Thyroid gland (tissue), 4 donors: ENCODE data around the gene VMP1.

ENCODE experiments used
- CTCF ChIP-seq, 6 experiments: fragments of 200-600 bp in 3 of 6; fragments of 450-650 bp in 3 of 6; sonication (generic) in 3 of 6; IDR thresholded peaks; one replicate each; pipeline ENCODE4 v1.5.1; 2016 to 2019; ENCODE audit warnings: antibody characterized with exemption in 6 of 6, mild to moderate bottlenecking in 2 of 6, inconsistent platforms in 1 of 6, moderate library complexity in 1 of 6
- POLR2A ChIP-seq, 2 donors: fragments of 450-650 bp; IDR thresholded peaks; one replicate each; pipeline ENCODE4 v1.6.1; 2017; ENCODE audit warnings: antibody characterized with exemption in 2 of 2, mild to moderate bottlenecking in 2 of 2, moderate library complexity in 1 of 2

GRCh38 chr17:59876107-59876506, 168.7 kb downstream of the VMP1 start:
- TF ChIP-seq CTCF (IDR thresholded peaks at IDR 0.05) (no peak), POLR2A (IDR thresholded peaks at IDR 0.05) (no peak)
